GM19395 (cell line): Measurements from ENCODE around the gene EGLN3.

Source experiments
- ATAC-seq: cut with Tn5 transposase; IDR thresholded peaks from one replicate; pipeline ENCODE4 v1.9.1; 2021; ENCODE audit warnings: mild to moderate bottlenecking, moderate library complexity; ENCODE audit not compliant: unreplicated experiment

The EGLN3 gene

DNA sequence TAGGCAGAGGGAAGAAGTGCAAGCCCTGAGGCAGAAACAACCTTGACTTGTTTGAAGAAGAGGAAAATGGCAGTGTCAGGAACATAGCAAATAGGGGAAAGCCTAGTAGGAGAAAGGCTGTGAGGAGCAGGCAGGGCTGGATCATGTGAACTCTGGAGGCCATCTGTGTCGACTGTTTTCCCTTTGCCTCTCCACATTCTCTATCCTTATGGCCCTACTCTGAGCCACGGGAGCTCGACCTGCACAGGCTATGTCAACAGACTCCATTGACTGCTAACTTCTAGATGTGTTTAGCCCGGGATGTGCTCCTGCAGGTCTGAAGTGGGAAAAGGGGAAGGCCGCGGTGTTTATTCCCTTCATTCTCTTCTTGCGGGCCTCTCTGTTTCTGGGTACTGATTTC, 35.2 kb downstream of the EGLN3 start:
- ATAC-seq = no peak

DNA sequence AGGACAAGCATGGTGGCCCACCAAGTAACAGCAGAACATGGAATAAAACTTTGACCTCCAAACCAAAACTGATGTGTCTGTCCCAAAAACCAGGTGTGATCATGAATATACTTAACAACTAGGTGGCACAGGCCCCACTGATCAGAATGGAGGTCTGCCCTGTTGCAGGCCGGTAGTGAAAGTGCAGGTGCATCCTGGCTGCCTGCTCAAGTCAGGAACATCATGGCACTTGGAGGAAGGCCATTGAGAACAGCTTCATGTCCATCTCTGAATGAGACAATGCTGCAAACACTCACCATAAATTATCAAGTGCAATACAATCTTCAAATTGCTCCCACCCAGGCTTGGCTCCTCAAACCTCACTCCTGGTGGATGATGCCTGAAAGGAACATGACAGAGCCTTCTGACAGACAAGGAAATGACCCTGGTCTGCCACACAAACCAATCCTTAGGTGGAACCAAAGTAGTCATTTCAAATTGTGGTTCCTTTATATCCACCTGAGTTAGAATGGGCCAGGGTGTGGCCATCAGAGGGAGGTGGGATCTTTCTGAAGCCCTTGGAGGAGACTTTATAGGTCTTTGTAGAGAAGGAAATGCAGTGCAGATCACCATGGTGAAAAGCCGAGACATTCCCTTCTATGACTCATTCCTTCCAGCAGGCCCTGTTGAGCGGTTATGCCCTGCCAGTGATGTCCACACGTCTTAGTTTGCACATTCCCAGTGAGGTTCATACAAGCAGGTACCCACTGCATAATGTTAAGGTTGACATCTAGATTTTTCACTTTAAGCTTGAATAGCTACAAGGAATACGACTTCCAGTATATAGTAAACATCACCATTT, 36.0 kb downstream of the EGLN3 start:
- ATAC-seq = no peak

DNA sequence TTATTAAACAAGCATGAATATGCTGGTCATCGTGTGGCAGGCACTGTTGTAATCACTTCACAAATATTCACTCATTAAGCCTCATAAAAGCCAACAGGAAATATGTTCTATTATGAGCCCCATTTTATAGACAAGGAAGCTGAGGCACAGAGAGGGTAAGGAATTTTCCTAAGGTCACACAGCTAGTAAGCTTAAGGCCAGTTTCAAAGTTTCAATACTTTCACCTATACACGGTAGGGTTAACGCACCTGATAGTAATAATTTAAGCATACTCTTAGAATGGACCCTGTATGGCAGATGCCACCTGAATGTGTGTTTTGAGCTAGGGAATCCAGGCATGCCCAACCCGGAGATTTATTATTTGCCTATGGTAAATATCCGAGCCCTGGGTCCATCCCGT, 39.8 kb downstream of the EGLN3 start:
- ATAC-seq = no peak

DNA sequence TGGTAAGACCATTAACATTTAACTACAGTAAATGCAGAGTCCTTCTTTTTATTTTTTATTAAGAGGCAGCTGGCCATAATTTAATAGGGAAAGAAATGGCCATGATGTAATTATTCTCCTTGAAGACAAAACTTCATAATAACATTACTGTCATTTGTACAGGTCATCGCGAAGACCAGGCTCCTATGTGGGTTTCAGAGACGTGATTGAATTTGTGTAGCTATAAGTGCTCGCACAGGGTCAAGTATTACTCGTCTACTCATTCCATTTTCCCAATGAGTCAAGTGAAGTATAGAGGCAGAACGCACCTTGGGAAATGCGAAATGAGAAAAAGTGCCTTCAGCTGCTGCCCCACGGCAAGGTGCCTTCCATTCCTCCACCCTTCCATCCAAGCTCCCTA, 40.4 kb downstream of the EGLN3 start:
- no peak for ATAC-seq

DNA sequence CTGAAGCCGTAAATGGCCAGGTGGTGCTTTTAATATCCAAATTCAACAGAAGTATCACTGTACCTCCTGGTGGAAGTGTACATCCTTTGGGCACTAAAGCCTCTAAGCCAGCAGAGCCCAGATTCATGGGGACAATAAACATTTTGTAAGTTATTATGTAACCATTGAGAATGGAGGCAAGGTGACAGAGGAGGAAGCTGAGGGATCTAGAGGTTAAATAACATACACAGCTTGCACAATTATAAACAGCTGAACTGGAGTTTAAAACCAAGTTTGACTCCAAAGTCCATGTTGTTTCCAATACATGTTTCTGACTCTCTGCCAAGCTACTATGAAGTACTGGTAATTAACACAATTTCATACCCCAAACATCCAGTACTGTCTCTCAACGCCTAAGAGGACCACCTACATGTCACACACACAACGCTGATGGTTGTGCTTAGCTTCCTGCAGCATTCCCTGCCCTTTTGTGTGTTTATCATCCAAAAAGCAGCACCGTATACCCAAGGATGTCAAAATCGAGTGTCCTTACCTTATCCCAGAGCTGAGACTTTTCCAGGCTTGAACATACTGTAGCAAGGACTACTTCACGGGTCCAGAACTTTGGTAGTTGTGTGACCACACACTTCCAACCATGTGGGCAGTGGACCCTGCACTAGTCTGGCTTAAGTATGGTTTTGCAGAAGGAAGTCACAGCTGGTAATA, 41.3 kb downstream of the EGLN3 start:
- no peak for ATAC-seq

DNA sequence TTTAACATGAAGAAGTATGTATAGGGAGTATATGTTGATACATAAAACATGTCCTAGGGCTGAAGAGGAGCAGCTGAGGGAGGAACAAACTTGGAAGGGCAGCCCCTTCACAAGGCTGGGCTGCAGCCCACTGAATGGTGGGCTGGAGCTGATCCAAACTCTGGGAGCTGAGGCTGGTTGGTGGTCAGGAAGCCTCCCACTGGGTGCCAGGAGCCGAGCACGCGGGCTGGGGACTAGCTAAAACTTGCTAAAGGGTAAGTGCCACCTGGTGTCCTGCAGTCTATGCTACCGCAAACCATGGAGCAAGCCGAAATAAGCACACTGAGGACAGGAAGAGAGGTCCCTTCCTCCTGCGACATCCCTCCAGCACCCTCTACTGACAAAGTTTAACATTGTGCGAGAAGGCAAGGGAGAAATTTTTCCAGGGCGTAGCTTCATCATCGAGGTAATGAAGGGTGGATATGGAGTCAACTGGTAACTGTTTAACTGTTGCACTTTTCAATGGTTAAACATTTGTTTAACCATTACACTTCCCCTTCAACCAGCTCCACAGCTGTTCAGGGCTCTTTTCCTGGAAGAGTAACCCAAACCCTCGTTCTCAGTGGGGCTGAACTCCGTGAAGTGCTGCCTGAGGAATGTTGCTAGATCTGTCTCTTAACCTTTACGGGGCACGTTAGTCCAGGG, 42.2 kb downstream of the EGLN3 start:
- ATAC-seq = no peak

DNA sequence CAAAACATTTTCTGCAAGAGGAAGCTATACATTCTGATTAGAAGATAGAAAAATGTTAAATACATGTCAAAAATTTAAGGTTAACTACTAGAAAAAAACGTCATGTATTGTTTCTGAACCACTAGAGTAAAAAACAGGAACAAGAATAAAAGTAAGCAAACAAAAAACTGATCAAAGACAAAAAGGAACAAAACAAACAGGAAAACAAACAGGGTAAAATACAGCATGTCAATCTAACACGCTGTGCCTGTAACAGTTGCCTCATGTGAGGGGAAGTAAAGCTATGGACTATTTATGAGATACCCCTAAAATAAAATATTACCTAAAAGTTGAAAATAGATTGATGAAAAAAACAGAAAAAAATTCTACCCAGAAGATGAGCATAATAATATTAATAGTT, 43.9 kb downstream of the EGLN3 start:
- ATAC-seq = no peak

DNA sequence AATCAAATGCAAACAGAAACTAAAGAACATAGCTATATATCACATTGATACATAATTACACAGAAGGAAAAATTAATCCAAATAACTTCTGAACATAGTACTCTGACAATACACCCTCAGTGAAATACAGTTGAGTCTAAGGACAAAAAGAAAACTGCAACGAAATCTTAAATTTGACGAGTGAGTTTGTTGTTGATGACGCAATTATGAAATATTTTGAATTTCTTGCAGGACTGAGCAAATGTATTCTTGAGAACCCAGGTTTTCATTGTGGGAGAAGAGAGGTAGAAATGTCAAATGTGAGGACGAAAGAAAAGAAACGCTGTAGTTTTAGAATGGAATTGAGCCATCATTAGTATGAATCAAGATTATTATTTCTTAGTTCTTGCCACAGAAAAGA, 46.3 kb downstream of the EGLN3 start:
- no peak for ATAC-seq

DNA sequence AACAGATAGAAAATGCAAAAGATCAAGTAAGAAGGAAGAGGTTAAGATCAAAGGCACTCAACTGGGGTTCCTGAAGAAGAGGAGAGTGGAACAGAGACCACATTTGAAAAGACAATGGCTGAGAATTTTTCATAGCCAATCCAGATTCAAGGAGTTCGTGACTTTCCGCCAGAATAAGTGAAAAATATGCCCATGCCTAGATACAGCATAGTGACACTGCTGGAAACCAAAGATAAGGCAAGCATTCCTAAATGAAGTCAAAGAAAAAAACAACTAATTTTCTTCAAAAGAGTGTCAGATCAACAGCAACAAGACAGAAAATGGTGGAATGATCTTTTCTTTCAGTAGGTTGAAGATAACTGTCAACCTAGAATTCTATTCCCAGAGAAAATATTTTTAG, 47.5 kb downstream of the EGLN3 start:
- ATAC-seq = no peak

DNA sequence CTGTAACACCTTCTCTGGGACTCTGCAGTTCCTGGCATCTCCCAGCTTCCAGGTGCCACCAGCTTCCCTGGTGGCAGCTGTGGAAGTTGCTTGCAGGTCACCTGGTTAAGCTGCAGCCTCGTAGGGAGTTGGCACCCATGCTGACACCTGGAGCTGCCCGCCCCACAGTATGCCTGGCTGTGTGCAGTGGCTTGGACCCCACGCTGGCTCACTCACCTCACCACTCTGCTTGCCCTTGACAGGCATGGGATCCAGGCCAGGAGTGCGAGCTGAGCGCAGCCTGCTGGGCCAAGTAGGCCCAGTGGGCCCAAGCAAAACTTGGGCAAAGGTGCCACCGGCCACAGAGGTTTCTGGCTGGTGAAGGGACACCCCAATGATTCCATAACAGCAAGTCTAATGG, 48.5 kb downstream of the EGLN3 start:
- ATAC-seq = no peak

DNA sequence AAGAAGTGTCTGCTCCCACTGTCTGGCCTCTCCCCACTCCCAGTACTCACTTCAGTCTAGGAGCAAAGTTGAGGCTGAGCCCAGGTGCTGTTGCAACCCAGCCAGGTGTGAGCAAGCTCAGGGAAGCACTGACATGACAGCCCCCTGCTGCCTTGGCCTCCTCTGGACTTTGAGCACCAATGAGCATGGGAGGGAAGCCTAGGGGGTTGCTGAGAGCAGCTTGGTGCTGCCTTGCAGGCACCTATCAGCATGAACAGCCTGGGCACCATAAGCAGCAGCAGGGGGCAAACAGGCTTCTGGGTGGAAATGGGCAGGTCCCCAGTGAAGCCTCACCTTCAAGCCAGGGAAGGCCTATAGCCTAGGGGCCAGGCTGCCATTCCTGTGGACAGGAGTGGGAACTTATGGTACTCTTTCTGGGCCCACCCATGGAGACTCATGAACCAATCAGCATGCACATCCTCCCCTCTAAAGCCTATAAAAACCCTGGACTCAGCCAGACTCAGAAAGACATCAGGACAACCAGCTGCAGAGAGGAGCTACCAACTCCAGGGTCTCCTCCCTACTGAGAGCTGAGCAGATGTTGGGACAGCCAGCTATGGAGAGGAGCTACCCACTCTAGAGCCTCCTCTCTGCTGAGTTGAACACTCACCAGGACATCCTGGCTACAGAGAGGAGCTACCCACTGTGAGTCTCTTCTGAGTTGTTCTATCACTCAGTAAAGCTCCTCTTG, 49.3 kb downstream of the EGLN3 start:
- no peak for ATAC-seq

DNA sequence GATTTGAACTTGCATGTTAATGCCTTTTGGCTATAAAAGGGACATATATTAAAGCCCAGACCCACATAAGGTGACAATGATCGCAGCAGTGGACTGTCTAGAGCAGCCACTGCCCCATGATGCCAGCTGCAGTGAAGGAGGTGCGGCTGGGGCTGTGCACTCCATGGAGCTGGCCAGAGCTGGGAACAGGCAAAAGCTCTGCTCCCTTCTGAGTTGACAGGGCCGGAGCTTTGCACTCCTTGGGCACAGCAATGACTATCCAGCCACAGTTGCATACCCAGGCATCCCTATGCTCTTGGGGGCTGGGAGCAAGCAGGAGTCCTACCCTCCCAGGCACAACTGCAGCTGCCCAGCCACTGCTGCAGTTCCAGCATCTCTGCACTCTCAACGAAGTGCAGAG, 50.2 kb downstream of the EGLN3 start:
- no peak for ATAC-seq

DNA sequence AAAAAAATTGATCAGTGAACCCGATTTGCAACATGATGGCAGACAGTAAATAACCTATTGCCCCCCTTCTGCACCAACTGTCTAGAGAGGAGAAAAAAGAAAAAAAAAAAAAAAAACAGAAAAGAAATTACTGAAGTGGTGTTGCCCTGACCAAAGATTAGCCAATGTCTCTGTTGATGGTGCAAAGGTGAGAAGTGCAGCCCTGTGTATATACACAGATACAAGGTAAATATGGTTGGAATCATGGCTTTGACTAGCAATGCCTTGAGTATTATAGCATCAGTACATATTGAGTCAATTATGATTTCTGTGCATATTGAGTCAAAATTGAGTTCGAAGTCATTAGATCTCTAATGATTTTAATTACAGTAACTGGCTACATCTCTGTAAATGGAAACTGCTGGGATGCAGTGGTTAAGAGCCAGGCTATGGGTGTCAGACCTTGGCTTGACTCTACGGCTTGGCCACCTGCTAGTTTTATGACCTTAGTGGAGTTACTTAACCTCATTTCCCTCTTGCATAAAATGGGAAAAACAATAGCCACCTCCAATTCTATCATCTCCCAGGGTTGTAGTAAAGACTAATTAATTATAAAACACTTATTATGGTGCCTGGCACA, 51.0 kb downstream of the EGLN3 start:
- no peak for ATAC-seq

DNA sequence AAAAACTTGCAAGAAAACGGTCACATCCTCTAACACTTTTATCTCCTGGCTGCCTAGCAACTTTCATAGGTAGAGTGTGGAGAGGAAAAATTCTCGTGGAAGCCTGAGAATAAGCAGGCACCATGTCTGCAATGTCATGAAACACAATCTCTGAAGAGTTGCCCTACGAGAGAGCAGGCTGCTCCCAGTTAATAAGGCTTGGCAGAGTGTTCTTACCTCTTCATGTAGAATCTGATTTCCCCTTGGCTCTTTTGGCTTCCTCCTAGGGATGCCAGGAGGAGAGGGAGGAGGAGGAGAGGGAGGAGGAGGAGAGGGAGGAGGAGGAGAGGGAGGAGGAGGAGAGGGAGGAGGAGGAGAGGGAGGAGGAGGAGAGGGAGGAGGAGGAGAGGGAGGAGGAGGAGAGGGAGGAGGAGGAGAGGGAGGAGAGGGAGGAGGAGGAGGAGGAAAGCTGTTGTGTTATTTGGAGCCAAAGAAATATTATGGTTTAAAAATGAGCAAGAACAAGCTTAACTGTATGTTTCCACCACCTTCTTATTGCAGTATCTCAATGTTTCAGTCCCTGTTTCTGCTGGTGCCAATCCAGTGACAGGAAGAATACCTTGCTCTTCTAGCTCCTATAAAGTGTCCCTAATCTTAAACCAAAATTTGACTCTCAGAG, 52.9 kb downstream of the EGLN3 start:
- ATAC-seq = no peak

DNA sequence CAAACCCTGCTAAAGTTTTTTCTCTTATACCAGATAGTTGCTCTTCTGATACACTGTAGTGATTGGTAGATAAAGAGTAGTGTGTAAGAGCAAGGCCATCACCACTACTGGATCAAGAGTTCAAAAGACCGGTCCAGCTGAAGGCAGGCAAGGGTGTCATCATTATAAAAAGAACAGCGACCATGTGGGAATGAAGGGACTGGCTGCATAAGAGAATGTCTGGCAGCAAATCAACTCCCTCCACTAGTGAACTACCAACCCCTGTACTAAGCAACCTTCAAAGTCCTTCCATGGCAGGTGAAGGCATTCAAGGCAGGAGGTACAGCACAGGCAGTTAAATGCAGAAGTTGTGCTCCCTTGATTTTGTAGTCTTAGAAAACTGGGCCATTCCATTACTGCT, 53.5 kb downstream of the EGLN3 start:
- no peak for ATAC-seq

DNA sequence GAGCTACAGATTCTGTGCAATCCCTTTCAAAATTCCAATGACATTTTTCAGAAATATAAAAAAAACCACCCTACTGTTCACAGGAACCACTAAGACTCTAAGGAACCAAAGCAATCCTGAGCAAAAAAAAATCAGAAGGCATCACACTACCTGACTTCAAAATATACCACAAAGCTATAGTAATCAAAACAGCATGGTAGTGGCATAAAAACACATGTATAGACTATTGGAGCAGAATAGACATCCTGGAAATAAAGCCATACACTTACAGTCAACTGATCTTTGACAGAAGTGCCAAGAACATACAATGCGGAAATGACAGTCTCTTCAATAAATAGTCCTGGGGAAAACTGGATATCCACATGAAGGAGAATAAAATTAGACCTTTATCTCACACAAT, 56.5 kb downstream of the EGLN3 start:
- no peak for ATAC-seq

DNA sequence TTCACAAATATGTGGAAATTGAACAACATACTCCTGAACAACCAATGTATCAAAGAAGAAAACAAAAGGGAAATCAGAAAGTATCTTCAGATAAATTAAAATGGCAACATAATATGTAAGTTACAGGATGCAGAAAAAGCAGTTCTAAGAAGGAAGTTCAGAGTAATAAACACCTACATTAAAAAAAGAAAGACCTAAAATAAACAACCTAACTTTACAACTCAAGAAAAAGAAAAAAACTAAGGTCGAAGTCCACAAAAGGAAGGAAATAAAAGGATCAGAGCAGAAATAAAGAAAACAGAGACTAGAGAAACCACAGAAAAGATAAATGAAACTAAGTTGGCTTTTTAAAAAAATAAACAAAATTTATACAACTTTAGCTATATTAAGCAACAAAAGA, 59.2 kb downstream of the EGLN3 start:
- no peak for ATAC-seq

DNA sequence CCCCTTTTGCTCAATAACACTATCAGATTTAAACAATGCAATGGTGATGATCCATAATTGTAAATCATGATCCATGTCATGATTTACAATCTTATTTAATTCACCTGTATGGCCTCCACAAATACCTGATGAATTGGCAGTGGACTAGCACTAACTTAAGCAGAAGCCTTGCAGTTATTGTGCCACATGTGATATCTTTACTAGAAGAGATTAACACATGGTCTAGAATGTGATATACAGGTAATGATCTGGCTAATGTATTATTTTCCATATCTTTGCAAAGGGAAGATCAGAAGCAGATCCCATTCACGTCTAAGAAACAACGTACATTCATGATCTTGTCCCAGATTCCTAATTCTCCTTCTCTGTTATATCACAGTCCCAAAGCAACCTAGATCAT, 66.0 kb downstream of the EGLN3 start:
- no peak for ATAC-seq

DNA sequence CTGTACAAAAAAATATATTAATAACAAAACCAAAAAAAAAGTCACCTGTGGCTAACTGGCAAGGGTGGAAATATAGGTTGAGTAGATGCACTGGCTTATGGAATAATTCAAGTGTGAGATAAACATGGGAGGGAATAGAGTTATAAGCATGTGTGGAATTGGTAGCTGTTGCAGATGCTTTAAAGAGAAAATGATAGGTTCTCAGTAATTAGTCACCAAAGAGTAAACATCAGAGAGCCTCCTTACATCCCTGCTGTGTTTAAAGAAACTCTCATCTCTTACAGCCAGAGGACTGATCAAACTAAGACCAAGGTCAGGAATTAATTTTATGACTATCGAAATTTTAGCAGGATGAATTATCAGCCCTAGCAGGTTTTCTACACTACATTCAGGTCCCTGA, 70.5 kb downstream of the EGLN3 start:
- ATAC-seq = no peak

DNA sequence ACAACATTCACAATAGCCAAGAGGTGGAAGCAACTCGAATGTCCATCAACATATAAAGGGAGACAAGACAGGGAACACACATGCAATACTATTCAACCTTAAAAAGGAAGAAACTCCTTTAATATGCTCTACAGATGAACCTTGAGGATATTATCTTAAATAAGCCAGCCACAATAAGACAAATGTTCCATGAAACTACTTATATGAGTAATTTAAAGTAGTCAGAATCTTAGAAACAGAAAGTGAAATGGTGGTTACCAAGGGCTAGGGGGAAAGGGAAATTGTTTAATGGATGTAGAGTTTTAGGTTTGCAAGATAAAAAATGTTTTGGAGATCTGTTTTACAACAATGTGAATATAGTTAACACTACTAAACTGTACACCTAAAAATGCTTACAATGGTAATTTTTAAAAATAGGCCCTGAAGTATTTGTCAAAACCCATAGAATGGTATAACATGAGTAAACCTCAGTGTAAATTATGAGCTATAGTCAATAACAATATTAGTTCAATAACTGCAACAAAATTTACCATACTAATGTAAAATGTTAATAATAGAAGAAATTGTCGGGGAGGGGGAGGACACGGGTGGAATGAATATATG, 71.1 kb downstream of the EGLN3 start:
- ATAC-seq = no peak
